ENCODE measurements around the gene ABCC3. TPM values are rescaled to one million over a fixed set of nuclear protein-coding genes. Genes with fewer than 3 reads are reported as not detected.

The ABCC3 gene
- total and polyA plus RNA-seq, 9 of the 15 experiments (the other 6 are each of a cell fraction or from before 2014, with no cell fraction given), result 0.03 to 1.6 (median 0.42) TPM; not detected in 5

DNA sequence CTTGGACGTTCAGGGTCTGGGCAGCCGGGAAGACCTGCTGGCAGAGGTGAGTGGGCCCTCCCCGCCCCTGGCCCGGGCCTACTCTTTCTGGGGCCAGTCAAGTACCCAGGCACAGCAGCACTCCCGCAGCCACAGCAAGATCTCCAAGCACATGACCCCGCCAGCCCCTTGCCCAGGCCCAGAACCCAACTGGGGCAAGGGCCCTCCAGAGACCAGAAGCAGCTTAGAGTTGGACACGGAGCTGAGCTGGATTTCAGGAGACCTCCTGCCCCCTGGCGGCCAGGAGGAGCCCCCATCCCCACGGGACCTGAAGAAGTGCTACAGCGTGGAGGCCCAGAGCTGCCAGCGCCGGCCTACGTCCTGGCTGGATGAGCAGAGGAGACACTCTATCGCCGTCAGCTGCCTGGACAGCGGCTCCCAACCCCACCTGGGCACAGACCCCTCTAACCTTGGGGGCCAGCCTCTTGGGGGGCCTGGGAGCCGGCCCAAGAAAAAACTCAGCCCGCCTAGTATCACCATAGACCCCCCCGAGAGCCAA, 8.6 kb upstream of the ABCC3 start (continued):
- TF ChIP-seq, protein P1, sequence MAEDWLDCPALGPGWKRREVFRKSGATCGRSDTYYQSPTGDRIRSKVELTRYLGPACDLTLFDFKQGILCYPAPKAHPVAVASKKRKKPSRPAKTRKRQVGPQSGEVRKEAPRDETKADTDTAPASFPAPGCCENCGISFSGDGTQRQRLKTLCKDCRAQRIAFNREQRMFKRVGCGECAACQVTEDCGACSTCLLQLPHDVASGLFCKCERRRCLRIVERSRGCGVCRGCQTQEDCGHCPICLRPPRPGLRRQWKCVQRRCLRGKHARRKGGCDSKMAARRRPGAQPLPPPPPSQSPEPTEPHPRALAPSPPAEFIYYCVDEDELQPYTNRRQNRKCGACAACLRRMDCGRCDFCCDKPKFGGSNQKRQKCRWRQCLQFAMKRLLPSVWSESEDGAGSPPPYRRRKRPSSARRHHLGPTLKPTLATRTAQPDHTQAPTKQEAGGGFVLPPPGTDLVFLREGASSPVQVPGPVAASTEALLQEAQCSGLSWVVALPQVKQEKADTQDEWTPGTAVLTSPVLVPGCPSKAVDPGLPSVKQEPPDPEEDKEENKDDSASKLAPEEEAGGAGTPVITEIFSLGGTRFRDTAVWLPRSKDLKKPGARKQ (CRISPR knock-in tag; IDR thresholded peaks at IDR 0.05), result no peak
- TF ChIP-seq, protein P2, sequence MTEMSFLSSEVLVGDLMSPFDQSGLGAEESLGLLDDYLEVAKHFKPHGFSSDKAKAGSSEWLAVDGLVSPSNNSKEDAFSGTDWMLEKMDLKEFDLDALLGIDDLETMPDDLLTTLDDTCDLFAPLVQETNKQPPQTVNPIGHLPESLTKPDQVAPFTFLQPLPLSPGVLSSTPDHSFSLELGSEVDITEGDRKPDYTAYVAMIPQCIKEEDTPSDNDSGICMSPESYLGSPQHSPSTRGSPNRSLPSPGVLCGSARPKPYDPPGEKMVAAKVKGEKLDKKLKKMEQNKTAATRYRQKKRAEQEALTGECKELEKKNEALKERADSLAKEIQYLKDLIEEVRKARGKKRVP (CRISPR knock-in tag; IDR thresholded peaks at IDR 0.05), result no peak
- no peak for TF ChIP-seq SRSF9 (IDR thresholded peaks at IDR 0.05; ENCODE audit: borderline replicate concordance, low read depth, low read length)
- no peak for TF ChIP-seq YY1 (IDR thresholded peaks at IDR 0.05; ENCODE audit: borderline replicate concordance in 1 of 3, control insufficient read depth in 1 of 3, extremely low read depth in 1 of 3, insufficient read depth in 3 of 3, insufficient read length in 1 of 3, insufficient replicate concordance in 2 of 3, low read depth in 1 of 3, low read length in 2 of 3)
- no peak for TF ChIP-seq PPARD (CRISPR knock-in tag; IDR thresholded peaks at IDR 0.05)
- no peak for TF ChIP-seq BRD4 (IDR thresholded peaks at IDR 0.05)
- no peak for TF ChIP-seq DMBX1 (CRISPR knock-in tag; IDR thresholded peaks at IDR 0.05; ENCODE audit: borderline replicate concordance)
- TF ChIP-seq ZFP30 (CRISPR knock-in tag; IDR thresholded peaks at IDR 0.05; ENCODE audit: borderline replicate concordance), result no peak
- TF ChIP-seq, protein P3, sequence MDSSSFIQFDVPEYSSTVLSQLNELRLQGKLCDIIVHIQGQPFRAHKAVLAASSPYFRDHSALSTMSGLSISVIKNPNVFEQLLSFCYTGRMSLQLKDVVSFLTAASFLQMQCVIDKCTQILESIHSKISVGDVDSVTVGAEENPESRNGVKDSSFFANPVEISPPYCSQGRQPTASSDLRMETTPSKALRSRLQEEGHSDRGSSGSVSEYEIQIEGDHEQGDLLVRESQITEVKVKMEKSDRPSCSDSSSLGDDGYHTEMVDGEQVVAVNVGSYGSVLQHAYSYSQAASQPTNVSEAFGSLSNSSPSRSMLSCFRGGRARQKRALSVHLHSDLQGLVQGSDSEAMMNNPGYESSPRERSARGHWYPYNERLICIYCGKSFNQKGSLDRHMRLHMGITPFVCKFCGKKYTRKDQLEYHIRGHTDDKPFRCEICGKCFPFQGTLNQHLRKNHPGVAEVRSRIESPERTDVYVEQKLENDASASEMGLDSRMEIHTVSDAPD (CRISPR knock-in tag; IDR thresholded peaks at IDR 0.05), result no peak
- TF ChIP-seq NFE2L1 (tag; IDR thresholded peaks at IDR 0.05; ENCODE audit: borderline replicate concordance, low read depth), result no peak
- TF ChIP-seq NUFIP1 (IDR thresholded peaks at IDR 0.05; ENCODE audit: partially characterized antibody), result no peak
- TF ChIP-seq, protein P4, sequence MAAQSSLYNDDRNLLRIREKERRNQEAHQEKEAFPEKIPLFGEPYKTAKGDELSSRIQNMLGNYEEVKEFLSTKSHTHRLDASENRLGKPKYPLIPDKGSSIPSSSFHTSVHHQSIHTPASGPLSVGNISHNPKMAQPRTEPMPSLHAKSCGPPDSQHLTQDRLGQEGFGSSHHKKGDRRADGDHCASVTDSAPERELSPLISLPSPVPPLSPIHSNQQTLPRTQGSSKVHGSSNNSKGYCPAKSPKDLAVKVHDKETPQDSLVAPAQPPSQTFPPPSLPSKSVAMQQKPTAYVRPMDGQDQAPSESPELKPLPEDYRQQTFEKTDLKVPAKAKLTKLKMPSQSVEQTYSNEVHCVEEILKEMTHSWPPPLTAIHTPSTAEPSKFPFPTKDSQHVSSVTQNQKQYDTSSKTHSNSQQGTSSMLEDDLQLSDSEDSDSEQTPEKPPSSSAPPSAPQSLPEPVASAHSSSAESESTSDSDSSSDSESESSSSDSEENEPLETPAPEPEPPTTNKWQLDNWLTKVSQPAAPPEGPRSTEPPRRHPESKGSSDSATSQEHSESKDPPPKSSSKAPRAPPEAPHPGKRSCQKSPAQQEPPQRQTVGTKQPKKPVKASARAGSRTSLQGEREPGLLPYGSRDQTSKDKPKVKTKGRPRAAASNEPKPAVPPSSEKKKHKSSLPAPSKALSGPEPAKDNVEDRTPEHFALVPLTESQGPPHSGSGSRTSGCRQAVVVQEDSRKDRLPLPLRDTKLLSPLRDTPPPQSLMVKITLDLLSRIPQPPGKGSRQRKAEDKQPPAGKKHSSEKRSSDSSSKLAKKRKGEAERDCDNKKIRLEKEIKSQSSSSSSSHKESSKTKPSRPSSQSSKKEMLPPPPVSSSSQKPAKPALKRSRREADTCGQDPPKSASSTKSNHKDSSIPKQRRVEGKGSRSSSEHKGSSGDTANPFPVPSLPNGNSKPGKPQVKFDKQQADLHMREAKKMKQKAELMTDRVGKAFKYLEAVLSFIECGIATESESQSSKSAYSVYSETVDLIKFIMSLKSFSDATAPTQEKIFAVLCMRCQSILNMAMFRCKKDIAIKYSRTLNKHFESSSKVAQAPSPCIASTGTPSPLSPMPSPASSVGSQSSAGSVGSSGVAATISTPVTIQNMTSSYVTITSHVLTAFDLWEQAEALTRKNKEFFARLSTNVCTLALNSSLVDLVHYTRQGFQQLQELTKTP (IDR thresholded peaks at IDR 0.05; ENCODE audit: low read depth in 1 of 2, partially characterized antibody in 2 of 2), result no peak
- no peak for TF ChIP-seq SNRNP70 (optimal IDR thresholded peaks at IDR 0.05; ENCODE audit: low read depth, low read length)
- TF ChIP-seq, protein P5, sequence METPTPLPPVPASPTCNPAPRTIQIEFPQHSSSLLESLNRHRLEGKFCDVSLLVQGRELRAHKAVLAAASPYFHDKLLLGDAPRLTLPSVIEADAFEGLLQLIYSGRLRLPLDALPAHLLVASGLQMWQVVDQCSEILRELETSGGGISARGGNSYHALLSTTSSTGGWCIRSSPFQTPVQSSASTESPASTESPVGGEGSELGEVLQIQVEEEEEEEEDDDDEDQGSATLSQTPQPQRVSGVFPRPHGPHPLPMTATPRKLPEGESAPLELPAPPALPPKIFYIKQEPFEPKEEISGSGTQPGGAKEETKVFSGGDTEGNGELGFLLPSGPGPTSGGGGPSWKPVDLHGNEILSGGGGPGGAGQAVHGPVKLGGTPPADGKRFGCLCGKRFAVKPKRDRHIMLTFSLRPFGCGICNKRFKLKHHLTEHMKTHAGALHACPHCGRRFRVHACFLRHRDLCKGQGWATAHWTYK (CRISPR knock-in tag; IDR thresholded peaks at IDR 0.05), result no peak
- 0 out of 2 replicates have a peak, but pooled peaks have one; percentile 55 for TF ChIP-seq CC2D1A (IDR thresholded peaks at IDR 0.05)
- no peak for TF ChIP-seq PURB (CRISPR knock-in tag; IDR thresholded peaks at IDR 0.05; ENCODE audit: low read depth)
